ENCODE results near the gene KLK13. TPM values are rescaled to one million over a fixed set of nuclear protein-coding genes. Genes with fewer than 3 reads are reported as not detected.

KLK13 gene
- total RNA-seq, 2 donors from 2014 or later: 0.77 TPM; not detected in 1

DNA sequence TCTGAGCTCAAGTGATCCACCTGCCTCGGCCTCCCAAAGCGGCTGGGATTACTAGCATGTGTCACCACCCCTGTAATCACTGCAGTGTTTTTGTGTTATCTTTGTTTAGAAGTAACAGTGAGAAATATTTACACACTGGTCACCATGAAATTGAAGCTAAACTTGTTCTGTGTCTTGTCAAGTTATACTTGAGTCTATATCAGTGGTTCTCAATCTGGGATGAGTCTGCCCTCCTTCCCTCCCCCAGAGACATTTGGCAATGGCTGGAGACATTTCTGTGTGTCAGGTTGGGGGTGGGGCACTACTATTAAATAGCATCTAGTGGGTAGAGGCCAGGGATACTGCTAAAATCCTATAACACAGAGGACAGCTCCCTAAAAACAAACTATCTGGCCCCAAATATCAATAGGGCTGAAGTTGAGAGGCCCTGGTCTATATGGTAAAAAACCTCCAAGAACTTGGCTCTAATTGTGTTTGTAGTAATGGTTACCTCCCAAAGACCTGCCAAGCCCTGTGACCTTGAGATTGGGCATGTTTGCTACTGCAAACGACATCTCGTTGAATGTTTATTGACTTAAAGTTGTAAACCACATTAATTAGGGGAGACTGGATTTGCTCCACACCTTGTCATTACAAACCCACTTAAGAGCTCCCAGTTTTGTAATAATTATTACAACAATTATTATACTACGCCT lies 36.4 kb upstream of the KLK13 start:
- DNase-seq (ENCODE audit: low spot score): no peak
- Histone ChIP-seq H3K27me3 (replicated peaks; ENCODE audit: insufficient read depth) (no peaks in the 10 kb centered on the region), H3K4me1 (replicated peaks) (no peaks in the 10 kb centered on the region), H3K36me3 (no peaks in the 10 kb centered on the region), H3K27ac (no peak overlapping the region), H3K4me3 (no peak overlapping the region), H3K9me3 (no peaks in the 10 kb centered on the region)
- TF ChIP-seq POLR2A (IDR thresholded peaks at IDR 0.05) (no peak), POLR2AphosphoS5 (IDR thresholded peaks at IDR 0.05) (peak; percentile 17)
- intact Hi-C loops (cut with DNase I): no loop called here
- 49% methylated on average over 5 of the region's 5 CpGs for WGBS

DNA sequence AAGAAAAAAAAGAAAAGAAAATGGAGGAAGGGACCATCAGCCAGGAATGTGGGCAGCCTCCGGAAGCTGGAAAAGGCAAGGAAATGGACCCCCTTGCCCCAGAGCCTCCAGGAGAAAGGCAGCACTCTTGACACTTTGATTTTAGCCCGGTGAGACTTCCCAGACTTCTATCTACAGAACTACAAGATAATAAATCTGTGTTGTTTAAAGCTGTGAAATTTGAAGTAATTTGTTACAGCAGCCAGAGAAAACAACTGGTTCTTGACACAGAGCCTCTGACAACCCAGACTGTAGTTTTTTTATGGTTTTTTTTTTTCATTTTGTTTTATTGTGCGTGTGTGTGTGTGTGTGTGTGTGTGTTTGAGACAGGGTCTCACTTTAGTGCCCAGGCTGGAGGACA lies 35.7 kb upstream of the KLK13 start:
- WGBS: 53% methylated on average over 3 of the region's 3 CpGs
- intact Hi-C loops (cut with DNase I): no loop called here

DNA sequence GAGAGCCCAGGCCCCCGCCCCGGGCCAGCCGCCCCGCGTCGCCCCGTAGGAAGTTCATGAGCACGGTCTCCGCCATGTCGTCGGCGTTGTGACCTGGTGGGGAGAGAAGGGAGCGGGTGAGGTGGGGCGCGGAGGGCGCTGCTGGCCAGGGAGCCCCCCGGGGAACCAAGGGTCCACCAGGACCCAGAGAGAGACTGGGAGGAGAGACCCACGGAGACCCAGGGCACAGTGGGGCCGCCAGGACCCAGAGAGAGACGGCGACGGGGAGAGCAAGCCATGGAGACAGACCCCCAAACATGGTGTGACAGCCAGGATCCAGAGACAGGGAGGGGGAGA lies 34.1 kb upstream of the KLK13 start:
- Histone ChIP-seq H3K4me1 (replicated peaks) (no peaks in the 10 kb centered on the region), H3K9me3 (no peaks in the 10 kb centered on the region), H3K27me3 (replicated peaks; ENCODE audit: insufficient read depth) (no peaks in the 10 kb centered on the region), H3K27ac (no peak overlapping the region), H3K4me3 (no peak overlapping the region), H3K36me3 (no peaks in the 10 kb centered on the region)
- TF ChIP-seq, protein P1, sequence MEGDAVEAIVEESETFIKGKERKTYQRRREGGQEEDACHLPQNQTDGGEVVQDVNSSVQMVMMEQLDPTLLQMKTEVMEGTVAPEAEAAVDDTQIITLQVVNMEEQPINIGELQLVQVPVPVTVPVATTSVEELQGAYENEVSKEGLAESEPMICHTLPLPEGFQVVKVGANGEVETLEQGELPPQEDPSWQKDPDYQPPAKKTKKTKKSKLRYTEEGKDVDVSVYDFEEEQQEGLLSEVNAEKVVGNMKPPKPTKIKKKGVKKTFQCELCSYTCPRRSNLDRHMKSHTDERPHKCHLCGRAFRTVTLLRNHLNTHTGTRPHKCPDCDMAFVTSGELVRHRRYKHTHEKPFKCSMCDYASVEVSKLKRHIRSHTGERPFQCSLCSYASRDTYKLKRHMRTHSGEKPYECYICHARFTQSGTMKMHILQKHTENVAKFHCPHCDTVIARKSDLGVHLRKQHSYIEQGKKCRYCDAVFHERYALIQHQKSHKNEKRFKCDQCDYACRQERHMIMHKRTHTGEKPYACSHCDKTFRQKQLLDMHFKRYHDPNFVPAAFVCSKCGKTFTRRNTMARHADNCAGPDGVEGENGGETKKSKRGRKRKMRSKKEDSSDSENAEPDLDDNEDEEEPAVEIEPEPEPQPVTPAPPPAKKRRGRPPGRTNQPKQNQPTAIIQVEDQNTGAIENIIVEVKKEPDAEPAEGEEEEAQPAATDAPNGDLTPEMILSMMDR (IDR thresholded peaks at IDR 0.05): no peak
- no peak for TF ChIP-seq POLR2AphosphoS5 (IDR thresholded peaks at IDR 0.05)
- TF ChIP-seq POLR2A (IDR thresholded peaks at IDR 0.05): no peak
- intact Hi-C loops (cut with DNase I): no loop called here
- 82% methylated on average over 21 of the region's 22 CpGs for WGBS
- no peak for DNase-seq (ENCODE audit: low spot score)

More for the DNA sequence above, 35.7 kb upstream of the KLK13 start:
- Histone ChIP-seq H3K4me3 (no peak overlapping the region), H3K27me3 (replicated peaks; ENCODE audit: insufficient read depth) (no peaks in the 10 kb centered on the region), H3K9me3 (no peaks in the 10 kb centered on the region), H3K36me3 (no peaks in the 10 kb centered on the region), H3K4me1 (replicated peaks) (no peaks in the 10 kb centered on the region), H3K27ac (no peak overlapping the region)
- DNase-seq (ENCODE audit: low spot score): no peak
- TF ChIP-seq POLR2AphosphoS5 (IDR thresholded peaks at IDR 0.05): no peak
- TF ChIP-seq POLR2A (IDR thresholded peaks at IDR 0.05): no peak
- TF ChIP-seq, protein P1 (IDR thresholded peaks at IDR 0.05): no peak

DNA sequence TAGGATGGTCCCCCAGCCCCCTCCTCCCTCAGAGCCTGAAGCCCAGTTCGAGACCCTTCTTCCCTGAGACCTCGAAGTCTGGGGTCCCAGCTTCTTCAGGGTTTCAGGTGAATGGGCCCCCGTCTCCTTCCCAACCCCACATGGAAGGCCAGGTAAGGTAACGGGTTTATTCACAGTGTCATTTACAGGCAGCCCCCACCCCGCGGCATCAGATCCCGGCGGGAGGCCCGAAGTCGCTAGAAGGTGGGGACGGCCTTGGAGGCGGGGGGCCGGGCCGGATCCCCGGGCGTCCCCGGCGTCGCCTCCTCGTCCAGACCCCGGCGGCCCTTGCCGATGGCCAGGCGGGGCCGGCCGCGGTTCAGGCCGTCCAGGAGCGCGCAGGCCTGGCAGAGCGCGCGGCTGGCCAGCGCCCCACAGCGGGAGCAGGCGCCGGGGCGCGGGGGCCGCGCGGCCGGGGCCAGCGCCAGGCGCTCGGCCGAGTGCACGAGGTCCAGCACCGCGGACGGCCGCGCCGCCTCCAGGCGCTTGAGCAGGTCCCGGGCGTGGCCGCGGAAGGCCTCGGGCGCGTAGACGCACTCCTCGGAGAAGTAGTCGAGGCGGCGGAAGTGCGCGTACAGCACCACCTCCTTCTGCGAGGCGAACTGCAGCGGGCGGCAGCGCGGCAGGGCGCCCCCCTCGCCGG lies 33.6 kb upstream of the KLK13 start:
- Histone ChIP-seq H3K36me3 (no peaks in the 10 kb centered on the region), H3K4me3 (no peak overlapping the region), H3K9me3 (no peaks in the 10 kb centered on the region), H3K4me1 (replicated peaks) (no peaks in the 10 kb centered on the region), H3K27ac (no peak overlapping the region), H3K27me3 (replicated peaks; ENCODE audit: insufficient read depth) (no peaks in the 10 kb centered on the region)
- intact Hi-C loops (cut with DNase I): no loop called here
- WGBS: 85% methylated on average over 50 of the region's 78 CpGs
- DNase-seq (ENCODE audit: low spot score): no peak
- TF ChIP-seq POLR2AphosphoS5 (IDR thresholded peaks at IDR 0.05): no peak
- TF ChIP-seq, protein P1 (IDR thresholded peaks at IDR 0.05): no peak
- TF ChIP-seq POLR2A (IDR thresholded peaks at IDR 0.05): no peak

DNA sequence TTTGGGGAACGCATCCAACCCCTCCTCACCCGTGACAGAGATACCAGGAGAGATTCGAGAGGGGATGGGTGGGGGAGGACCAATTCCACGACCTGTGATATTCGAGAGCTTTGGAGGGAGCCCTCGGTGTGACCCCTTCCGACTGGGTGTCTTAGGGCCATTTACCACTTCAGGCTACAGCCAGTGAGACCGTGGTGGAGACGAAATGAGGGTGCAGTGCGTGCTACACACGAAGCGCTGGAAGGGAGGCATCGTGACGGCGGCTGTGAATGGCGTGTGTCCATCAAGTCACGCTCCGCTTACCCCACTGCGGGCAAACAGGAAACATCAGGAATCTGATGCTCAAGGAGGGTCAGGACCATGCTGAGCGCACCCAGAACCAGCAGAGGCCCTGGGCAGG lies 32.9 kb upstream of the KLK13 start:
- no peaks in the 10 kb centered on the region for H3K36me3 ChIP-seq
- no peaks in the 10 kb centered on the region for H3K9me3 ChIP-seq
- DNase-seq (ENCODE audit: low spot score): no peak
- H3K4me1 ChIP-seq (replicated peaks): peaks cover 2% of the 10 kb centered on the region
- H3K27ac ChIP-seq: no peak overlapping the region
- no peak for TF ChIP-seq POLR2AphosphoS5 (IDR thresholded peaks at IDR 0.05)
- TF ChIP-seq, protein P1 (IDR thresholded peaks at IDR 0.05): no peak
- no peak for TF ChIP-seq POLR2A (IDR thresholded peaks at IDR 0.05)
- intact Hi-C loops (cut with DNase I): no loop called here
- H3K4me3 ChIP-seq: no peak overlapping the region
- no peaks in the 10 kb centered on the region for H3K27me3 ChIP-seq (replicated peaks; ENCODE audit: insufficient read depth)
- 82% methylated on average over 20 of the region's 20 CpGs for WGBS
